SK-N-SH treated with all-trans-retinoic acid at 6 μM for 48 hours (cell line): ENCODE results near the gene ARHGAP35.
"Not testable (repeated sequence)": the region's sequence is repeated elsewhere in the genome, so short reads cannot be mapped to it uniquely, and the experiment has no call there.

ENCODE experiments used
- ATAC-seq: fragments of 200-7000 bp; cut with Tn5 transposase; 3 replicates; pipeline ENCODE4 v1.9.1; 2020; ENCODE audit warnings: mild to moderate bottlenecking, moderate library complexity
- ARNTL ChIP-seq: fragments of 450-650 bp; formaldehyde crosslinking; IDR thresholded peaks from 2 replicates; pipeline ENCODE4 v1.5.0; 2020; ENCODE audit warnings: low read depth, mild to moderate bottlenecking, moderate library complexity, borderline replicate concordance
- BACH2 ChIP-seq: fragments of 250-450 bp; sonication (Bioruptor Pico); IDR thresholded peaks from 2 replicates; pipeline ENCODE4 v1.9.0; 2021; ENCODE audit warnings: mild to moderate bottlenecking, borderline replicate concordance
- CREB5 ChIP-seq: fragments of 250-450 bp; sonication (Bioruptor Pico); IDR thresholded peaks from 2 replicates; pipeline ENCODE4 v1.5.1; 2020; ENCODE audit warnings: low read depth, mild to moderate bottlenecking, moderate library complexity
- CSDC2 ChIP-seq: fragments of 250-450 bp; sonication (Bioruptor Pico); IDR thresholded peaks from 2 replicates; pipeline ENCODE4 v1.5.0; 2020; ENCODE audit warnings: mild to moderate bottlenecking, moderate library complexity
- ESRRG ChIP-seq: fragments of 250-450 bp; sonication (Bioruptor Pico); IDR thresholded peaks from 2 replicates; pipeline ENCODE4 v1.6.1; 2021; ENCODE audit warnings: mild to moderate bottlenecking
- GLIS3 ChIP-seq: fragments of 250-450 bp; sonication (Bioruptor Pico); IDR thresholded peaks from 2 replicates; pipeline ENCODE4 v1.5.0; 2020; ENCODE audit warnings: mild to moderate bottlenecking, moderate library complexity
- ISL1 ChIP-seq: fragments of 250-450 bp; sonication (Bioruptor Pico); IDR thresholded peaks from 2 replicates; pipeline ENCODE4 v2.1.2; 2022; ENCODE audit warnings: mild to moderate bottlenecking, moderate library complexity
- OSR1 ChIP-seq: fragments of 250-450 bp; sonication (Bioruptor Pico); IDR thresholded peaks from 2 replicates; pipeline ENCODE4 v1.8.0; 2022; ENCODE audit warnings: moderate library complexity, mild to moderate bottlenecking, inconsistent platforms
- PPARA ChIP-seq: fragments of 250-450 bp; sonication (Bioruptor Pico); IDR thresholded peaks from 2 replicates; pipeline ENCODE4 v1.5.0; 2020; ENCODE audit warnings: mild to moderate bottlenecking, borderline replicate concordance
- RARB ChIP-seq: fragments of 250-450 bp; sonication (Bioruptor Pico); IDR thresholded peaks from 2 replicates; pipeline ENCODE4 v1.8.0; 2021; ENCODE audit warnings: mild to moderate bottlenecking, moderate library complexity
- SNAI2 ChIP-seq: fragments of 250-450 bp; sonication (Bioruptor Pico); IDR thresholded peaks from 2 replicates; pipeline ENCODE4 v1.5.0; 2020; ENCODE audit warnings: mild to moderate bottlenecking, moderate library complexity
- TCF4 ChIP-seq: fragments of 250-450 bp; sonication (Bioruptor Pico); IDR thresholded peaks from 2 replicates; pipeline ENCODE4 v1.8.0; 2021; ENCODE audit warnings: mild to moderate bottlenecking, moderate library complexity, borderline replicate concordance
- TOX ChIP-seq: fragments of 250-450 bp; sonication (Bioruptor Pico); IDR thresholded peaks from 2 replicates; pipeline ENCODE4 v1.8.0; 2021; ENCODE audit warnings: mild to moderate bottlenecking, moderate library complexity, borderline replicate concordance
- ZC3H10 ChIP-seq: fragments of 250-450 bp; sonication (Bioruptor Pico); IDR thresholded peaks from 2 replicates; pipeline ENCODE4 v1.5.1; 2021; ENCODE audit warnings: mild to moderate bottlenecking, moderate library complexity
- ZFP3 ChIP-seq: fragments of 250-450 bp; sonication (Bioruptor Pico); IDR thresholded peaks from 2 replicates; pipeline ENCODE4 v1.5.0; 2020; ENCODE audit warnings: mild to moderate bottlenecking, moderate library complexity
- ZFP30 ChIP-seq: fragments of 450-650 bp; formaldehyde crosslinking; IDR thresholded peaks from 2 replicates; pipeline ENCODE4 v1.5.0; 2022; ENCODE audit warnings: mild to moderate bottlenecking, moderate library complexity
- ZNF565 ChIP-seq: fragments of 450-650 bp; formaldehyde crosslinking; conservative IDR thresholded peaks from 2 replicates; pipeline ENCODE4 v1.5.0; 2020; ENCODE audit warnings: low read depth, mild to moderate bottlenecking, moderate library complexity
- ZNF70 ChIP-seq: fragments of 450-650 bp; formaldehyde crosslinking; IDR thresholded peaks from 2 replicates; pipeline ENCODE4 v1.5.0; 2020; ENCODE audit warnings: mild to moderate bottlenecking, moderate library complexity
- ZNF8 ChIP-seq: fragments of 450-650 bp; formaldehyde crosslinking; IDR thresholded peaks from 2 replicates; pipeline ENCODE4 v1.5.0; 2020; ENCODE audit warnings: mild to moderate bottlenecking, moderate library complexity
- TF ChIP-seq, protein P1 (sequence below): fragments of 250-450 bp; sonication (Bioruptor Pico); IDR thresholded peaks from 2 replicates; pipeline ENCODE4 v1.5.1; 2021; ENCODE audit warnings: mild to moderate bottlenecking, moderate library complexity
- TF ChIP-seq, protein P2 (sequence below): fragments of 250-450 bp; sonication (Bioruptor Pico); IDR thresholded peaks from 2 replicates; pipeline ENCODE4 v1.8.0; 2020; ENCODE audit warnings: mild to moderate bottlenecking, moderate library complexity, borderline replicate concordance
- TF ChIP-seq, protein P3 (sequence below): fragments of 250-450 bp; sonication (Bioruptor Pico); IDR thresholded peaks from 2 replicates; pipeline ENCODE4 v1.5.0; 2020; ENCODE audit warnings: mild to moderate bottlenecking, moderate library complexity

ARHGAP35 gene

GRCh38 chr19:46866407-46867136, 5.8 kb downstream of the ARHGAP35 start:
- peak; percentile 18; the same call in 2 of the 3 replicates for ATAC-seq
- TF ChIP-seq ARNTL, result no peak
- no peak for TF ChIP-seq ZNF565 (CRISPR knock-in tag)
- no peak for TF ChIP-seq CREB5
- no peak for TF ChIP-seq ZFP30 (CRISPR knock-in tag)
- no peak for TF ChIP-seq SNAI2 (CRISPR knock-in tag)
- no peak for TF ChIP-seq GLIS3 (CRISPR knock-in tag)
- no peak for TF ChIP-seq ISL1 (CRISPR knock-in tag)
- TF ChIP-seq ESRRG, result no peak
- no peak for TF ChIP-seq ZFP3 (CRISPR knock-in tag)
- no peak for TF ChIP-seq RARB (CRISPR knock-in tag)
- TF ChIP-seq ZNF70 (CRISPR knock-in tag), result no peak
- TF ChIP-seq, protein P1, sequence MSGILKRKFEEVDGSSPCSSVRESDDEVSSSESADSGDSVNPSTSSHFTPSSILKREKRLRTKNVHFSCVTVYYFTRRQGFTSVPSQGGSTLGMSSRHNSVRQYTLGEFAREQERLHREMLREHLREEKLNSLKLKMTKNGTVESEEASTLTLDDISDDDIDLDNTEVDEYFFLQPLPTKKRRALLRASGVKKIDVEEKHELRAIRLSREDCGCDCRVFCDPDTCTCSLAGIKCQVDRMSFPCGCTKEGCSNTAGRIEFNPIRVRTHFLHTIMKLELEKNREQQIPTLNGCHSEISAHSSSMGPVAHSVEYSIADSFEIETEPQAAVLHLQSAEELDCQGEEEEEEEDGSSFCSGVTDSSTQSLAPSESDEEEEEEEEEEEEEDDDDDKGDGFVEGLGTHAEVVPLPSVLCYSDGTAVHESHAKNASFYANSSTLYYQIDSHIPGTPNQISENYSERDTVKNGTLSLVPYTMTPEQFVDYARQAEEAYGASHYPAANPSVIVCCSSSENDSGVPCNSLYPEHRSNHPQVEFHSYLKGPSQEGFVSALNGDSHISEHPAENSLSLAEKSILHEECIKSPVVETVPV (CRISPR knock-in tag), result no peak
- TF ChIP-seq TCF4 (CRISPR knock-in tag), result no peak
- TF ChIP-seq, protein P2, sequence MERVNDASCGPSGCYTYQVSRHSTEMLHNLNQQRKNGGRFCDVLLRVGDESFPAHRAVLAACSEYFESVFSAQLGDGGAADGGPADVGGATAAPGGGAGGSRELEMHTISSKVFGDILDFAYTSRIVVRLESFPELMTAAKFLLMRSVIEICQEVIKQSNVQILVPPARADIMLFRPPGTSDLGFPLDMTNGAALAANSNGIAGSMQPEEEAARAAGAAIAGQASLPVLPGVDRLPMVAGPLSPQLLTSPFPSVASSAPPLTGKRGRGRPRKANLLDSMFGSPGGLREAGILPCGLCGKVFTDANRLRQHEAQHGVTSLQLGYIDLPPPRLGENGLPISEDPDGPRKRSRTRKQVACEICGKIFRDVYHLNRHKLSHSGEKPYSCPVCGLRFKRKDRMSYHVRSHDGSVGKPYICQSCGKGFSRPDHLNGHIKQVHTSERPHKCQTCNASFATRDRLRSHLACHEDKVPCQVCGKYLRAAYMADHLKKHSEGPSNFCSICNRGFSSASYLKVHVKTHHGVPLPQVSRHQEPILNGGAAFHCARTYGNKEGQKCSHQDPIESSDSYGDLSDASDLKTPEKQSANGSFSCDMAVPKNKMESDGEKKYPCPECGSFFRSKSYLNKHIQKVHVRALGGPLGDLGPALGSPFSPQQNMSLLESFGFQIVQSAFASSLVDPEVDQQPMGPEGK (CRISPR knock-in tag), result no peak

DNA sequence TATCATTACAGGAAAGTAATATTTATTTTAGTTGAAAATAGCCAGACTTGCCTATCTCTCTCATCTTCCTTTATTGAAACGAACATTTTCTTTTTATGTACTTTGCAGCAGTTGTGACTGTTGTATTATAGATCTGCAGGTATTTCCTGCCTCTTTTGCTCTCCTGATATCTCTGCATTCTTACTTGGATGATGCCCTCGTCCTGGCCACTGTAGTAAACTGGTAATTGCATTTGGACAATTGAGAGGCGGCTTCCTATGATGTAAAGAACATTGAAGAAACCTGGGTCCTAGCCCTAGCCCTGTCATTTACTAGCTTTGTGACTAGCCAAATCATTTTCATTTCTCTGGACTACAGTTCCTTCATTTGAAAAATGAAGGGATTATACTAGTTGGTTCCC, 6.4 kb downstream of the ARHGAP35 start:
- TF ChIP-seq ISL1 (CRISPR knock-in tag) (peak; percentile 49; the same call in 1 of the 2 replicates), ZNF8 (CRISPR knock-in tag) (no peak)
- TF ChIP-seq, all 23 proteins: peak for 1
- ATAC-seq, result peak; percentile 8

GRCh38 chr19:46868025-46868802, 7.4 kb downstream of the ARHGAP35 start:
- no peak for ATAC-seq
- TF ChIP-seq ZNF8 (CRISPR knock-in tag) (no peak), SNAI2 (CRISPR knock-in tag) (no peak), ZNF565 (CRISPR knock-in tag) (no peak), ZFP30 (CRISPR knock-in tag) (no peak), RARB (CRISPR knock-in tag) (no peak), PPARA (CRISPR knock-in tag) (no peak), CREB5 (no peak), ARNTL (no peak), TOX (CRISPR knock-in tag) (no peak), ZC3H10 (CRISPR knock-in tag) (no peak), CSDC2 (CRISPR knock-in tag) (no peak), ZFP3 (CRISPR knock-in tag) (no peak), OSR1 (CRISPR knock-in tag) (no peak), BACH2 (CRISPR knock-in tag) (no peak), ZNF70 (CRISPR knock-in tag) (no peak), TCF4 (CRISPR knock-in tag) (no peak)
- TF ChIP-seq, protein P2 (CRISPR knock-in tag), result no peak
- TF ChIP-seq, protein P3, sequence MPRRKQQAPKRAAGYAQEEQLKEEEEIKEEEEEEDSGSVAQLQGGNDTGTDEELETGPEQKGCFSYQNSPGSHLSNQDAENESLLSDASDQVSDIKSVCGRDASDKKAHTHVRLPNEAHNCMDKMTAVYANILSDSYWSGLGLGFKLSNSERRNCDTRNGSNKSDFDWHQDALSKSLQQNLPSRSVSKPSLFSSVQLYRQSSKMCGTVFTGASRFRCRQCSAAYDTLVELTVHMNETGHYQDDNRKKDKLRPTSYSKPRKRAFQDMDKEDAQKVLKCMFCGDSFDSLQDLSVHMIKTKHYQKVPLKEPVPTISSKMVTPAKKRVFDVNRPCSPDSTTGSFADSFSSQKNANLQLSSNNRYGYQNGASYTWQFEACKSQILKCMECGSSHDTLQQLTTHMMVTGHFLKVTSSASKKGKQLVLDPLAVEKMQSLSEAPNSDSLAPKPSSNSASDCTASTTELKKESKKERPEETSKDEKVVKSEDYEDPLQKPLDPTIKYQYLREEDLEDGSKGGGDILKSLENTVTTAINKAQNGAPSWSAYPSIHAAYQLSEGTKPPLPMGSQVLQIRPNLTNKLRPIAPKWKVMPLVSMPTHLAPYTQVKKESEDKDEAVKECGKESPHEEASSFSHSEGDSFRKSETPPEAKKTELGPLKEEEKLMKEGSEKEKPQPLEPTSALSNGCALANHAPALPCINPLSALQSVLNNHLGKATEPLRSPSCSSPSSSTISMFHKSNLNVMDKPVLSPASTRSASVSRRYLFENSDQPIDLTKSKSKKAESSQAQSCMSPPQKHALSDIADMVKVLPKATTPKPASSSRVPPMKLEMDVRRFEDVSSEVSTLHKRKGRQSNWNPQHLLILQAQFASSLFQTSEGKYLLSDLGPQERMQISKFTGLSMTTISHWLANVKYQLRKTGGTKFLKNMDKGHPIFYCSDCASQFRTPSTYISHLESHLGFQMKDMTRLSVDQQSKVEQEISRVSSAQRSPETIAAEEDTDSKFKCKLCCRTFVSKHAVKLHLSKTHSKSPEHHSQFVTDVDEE (CRISPR knock-in tag), result no peak

DNA sequence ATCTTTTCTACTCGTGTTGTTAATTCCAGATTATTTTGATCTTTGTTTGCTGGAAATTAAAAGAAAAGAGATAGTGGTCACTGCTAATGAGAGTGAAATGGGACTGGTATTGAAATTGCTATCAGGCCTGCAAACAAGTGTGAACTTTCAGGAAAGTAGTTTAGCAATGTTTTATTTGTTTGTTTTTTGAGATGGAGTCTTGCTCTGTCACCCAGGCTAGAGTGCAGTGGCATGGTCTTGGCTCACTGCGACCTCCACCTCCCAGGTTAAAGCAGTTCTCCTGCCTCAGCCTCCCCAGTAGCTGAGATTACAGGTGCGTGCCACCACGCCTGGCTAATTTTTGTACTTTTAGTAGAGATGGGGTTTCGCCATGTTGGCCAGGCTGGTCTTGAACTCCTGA, 10.4 kb downstream of the ARHGAP35 start:
- ATAC-seq, result not testable (repeated sequence)
